KOPT-K1 (cell line): ENCODE data around the gene MAD2L1.
"Not testable (repeated sequence)": the region's sequence is repeated elsewhere in the genome, so short reads cannot be mapped to it uniquely, and the experiment has no call there.

Experiments used
- H3K27ac ChIP-seq: fragments of 200-600 bp; sonication (generic); 2 replicates; pipeline ENCODE4 v1.5.1; 2016; ENCODE audit warnings: antibody characterized with exemption, mild to moderate bottlenecking, low read depth, low read length; ENCODE audit not compliant: poor library complexity, severe bottlenecking
- H3K36me3 ChIP-seq: fragments of 200-600 bp; sonication (generic); 2 replicates; pipeline ENCODE4 v1.5.1; 2017; ENCODE audit warnings: antibody characterized with exemption, mild to moderate bottlenecking, low read length, moderate library complexity; ENCODE audit not compliant: insufficient read depth
- H3K9me3 ChIP-seq: fragments of 200-600 bp; sonication (generic); 2 replicates; pipeline ENCODE4 v1.5.1; 2017; ENCODE audit warnings: antibody characterized with exemption, low read length, mild to moderate bottlenecking; ENCODE audit not compliant: insufficient read depth, poor library complexity, severe bottlenecking

Gene MAD2L1

DNA sequence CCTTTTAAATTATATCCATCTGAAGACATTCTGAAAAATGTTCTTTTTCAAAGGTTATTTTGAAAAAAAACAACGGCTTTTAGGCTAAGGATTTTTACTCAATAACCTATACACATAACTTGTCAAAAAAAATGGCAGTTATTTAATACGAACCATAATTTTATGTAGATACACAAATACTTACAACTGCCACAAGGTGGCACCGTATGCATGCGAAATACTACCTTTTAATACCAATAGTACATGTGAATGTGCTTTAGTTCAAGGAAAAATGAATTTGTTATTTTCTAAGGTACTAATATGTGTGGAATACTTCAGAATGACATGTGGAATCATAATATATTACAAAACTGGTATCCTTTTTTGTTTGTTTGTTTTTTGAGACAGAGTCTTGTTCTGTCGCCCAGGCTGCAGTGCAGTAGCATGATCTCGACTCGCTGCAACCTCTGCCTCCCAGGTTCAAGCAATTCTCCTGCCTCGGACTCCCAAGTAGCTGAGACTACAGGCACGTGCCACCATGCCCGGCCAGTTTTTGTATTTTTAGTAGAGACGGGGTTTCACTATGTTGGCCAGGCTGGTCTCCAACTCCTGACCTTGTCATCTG lies 4.6 kb upstream of the MAD2L1 start:
- Histone ChIP-seq H3K27ac (no peak overlapping the region), H3K36me3 (no peaks in the 10 kb centered on the region), H3K9me3 (no peaks in the 10 kb centered on the region)

DNA sequence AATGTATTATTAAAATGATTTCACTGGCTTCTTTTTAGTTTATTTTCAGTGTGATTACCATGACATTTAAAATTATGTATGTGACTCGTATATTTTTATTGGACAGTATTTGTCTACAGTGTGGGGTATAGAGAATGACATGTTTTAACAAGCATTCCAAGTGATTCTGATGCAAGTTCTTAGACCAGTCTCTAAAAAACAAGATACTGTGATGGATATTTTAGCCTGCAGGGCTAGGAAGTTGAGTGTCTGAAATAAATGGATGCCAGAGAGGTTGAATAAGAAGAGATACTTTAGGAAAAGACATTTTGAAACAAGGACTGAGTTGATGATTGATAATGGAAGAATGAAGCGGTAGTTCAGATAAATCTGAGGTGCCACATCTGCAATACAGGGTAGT lies 3.5 kb upstream of the MAD2L1 start:
- H3K27ac ChIP-seq = no peak overlapping the region
- H3K36me3 ChIP-seq = peaks cover 4% of the 10 kb centered on the region; the same call in 1 of the 2 replicates
- no peaks in the 10 kb centered on the region for H3K9me3 ChIP-seq

DNA sequence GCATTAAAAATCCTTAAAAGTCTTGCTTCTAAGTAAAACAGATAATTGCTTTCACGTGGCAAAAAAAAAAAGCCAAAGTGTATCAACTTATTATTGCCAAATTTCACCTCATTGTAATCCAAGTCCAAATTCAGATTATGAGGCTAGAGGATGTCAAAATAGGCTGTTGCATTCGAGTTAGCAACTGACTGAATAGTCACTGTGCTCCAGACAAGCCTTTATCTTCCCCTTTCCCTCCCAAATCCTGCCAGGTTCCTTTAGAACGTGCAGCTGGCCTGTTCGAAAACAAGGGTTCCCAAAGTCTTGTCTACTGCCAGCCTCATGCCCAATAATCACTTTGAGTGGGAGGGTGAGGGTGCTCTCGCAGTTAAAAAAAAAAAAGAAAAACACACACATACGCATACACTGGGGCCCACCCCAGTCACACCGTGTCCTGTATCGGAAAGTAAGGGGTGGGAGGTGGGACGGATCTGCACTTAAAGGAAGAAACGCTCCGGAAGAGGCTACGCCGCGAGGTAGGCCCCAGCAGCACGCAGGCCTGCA lies 603 bp downstream of the MAD2L1 start:
- Histone ChIP-seq H3K27ac (peak overlapping the region; percentile 95), H3K36me3 (peaks cover 45% of the 10 kb centered on the region), H3K9me3 (no peaks in the 10 kb centered on the region)

DNA sequence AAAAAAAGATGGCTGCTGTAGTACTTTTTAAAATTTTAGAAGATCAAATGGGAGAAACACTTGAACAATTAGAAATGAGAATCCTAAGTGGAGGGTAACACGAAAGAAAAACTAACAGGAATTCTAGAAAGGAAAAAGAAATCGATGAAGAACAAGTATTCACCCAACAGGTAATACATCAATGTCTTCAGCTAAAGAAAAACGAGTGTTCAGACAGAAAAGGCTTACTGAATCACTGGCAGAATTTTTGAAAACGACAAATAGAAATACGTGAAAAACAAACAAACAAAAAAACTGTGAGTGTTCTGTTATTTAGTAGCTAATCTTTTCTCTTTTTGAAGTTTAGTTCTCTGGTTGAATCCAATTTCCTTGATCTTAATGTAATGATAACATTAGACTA lies 1.8 kb downstream of the MAD2L1 start:
- Histone ChIP-seq H3K27ac (peak overlapping the region; percentile 8), H3K36me3 (peaks cover 56% of the 10 kb centered on the region)

DNA sequence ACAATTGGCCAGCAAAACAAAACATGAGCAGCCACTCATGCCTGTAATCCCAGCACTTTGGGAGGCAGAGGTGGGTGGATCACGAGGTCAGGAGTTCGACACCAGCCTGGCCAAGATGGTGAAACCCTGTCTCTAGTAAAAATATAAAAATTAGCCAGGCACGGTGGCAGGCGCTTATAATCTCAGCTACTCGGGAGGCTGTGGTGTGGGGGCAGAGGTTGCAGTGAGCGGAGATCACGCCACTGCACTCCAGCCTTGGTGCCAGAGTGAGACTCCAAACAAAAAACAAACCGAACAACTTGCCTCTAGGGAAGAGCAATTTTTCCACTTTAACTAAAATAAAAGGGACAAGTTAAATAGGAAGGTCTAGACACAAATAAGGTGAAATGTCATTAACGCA lies 2.9 kb downstream of the MAD2L1 start:
- H3K36me3 ChIP-seq = peaks cover 68% of the 10 kb centered on the region
- not testable (repeated sequence) for H3K27ac ChIP-seq, H3K9me3 ChIP-seq

More for the DNA sequence above, 1.8 kb downstream of the MAD2L1 start:
- no peaks in the 10 kb centered on the region for H3K9me3 ChIP-seq

- no peak overlapping the region for H3K27ac ChIP-seq
- H3K9me3 ChIP-seq = no peaks in the 10 kb centered on the region
- peaks cover 78% of the 10 kb centered on the region for H3K36me3 ChIP-seq
These were observed 3.9 kb downstream of the MAD2L1 start for GRCh38 chr4:120062663-120063195.

DNA sequence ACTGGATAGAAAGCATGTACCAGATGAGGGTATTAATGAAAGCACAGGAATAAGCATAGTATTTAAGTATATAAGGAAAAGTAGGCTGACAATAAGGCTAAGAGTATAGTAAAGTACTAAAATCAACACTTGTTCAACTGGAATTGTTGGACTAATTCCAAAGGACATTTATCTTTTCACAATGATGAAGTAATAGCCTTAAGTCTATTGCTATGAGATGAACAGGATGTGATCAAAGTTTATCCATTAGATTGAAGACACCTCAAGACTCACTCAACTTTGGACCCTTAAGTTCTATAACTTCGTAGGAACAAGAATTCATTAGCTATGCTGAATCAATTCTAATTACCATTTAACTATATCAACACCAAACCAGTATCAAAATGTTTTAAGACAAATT lies 7.6 kb downstream of the MAD2L1 start:
- H3K9me3 ChIP-seq = no peaks in the 10 kb centered on the region
- no peak overlapping the region for H3K27ac ChIP-seq
- H3K36me3 ChIP-seq = peaks cover 98% of the 10 kb centered on the region

DNA sequence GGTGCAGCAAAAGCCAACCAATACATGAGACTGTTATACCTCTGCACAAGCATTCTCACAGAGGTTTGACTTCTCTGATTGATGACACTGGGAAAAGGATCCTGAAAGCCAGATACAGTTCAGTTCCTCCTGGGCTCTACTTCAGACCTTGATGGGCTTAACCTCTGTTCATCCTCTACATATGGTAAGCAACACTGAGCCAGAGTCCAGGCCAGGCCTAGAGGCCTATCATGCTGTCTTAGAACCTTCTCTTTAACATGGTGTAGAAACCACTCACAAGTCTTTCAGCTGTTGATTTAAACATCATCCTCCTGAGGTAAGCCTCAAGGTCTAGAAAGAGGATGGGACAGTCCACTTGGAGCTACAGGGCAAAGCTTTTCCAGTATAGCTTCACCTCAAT lies 9.2 kb downstream of the MAD2L1 start:
- Histone ChIP-seq H3K27ac (no peak overlapping the region), H3K9me3 (no peaks in the 10 kb centered on the region), H3K36me3 (peaks cover 97% of the 10 kb centered on the region)

DNA sequence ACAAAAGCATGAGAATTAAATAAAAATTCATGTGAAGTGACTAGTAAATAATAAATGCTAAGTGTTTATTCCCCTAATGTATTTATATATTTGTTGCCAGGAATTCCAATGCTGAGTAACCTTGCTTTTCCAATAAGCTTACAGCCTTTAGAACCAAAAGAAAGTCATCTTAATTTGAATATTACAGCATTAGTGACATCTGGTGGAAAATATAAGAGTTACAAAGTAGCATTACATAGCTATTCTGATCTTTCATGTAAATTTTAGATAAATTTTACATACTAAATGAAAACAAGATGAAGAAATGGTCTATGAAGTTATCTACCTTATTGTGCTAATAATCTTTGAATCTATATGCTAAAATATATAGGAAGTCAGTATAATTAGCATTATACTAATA lies 10.4 kb downstream of the MAD2L1 start:
- Histone ChIP-seq H3K36me3 (peaks cover 87% of the 10 kb centered on the region), H3K9me3 (no peaks in the 10 kb centered on the region), H3K27ac (no peak overlapping the region)

- Histone ChIP-seq H3K9me3 (no peaks in the 10 kb centered on the region), H3K36me3 (peaks cover 82% of the 10 kb centered on the region), H3K27ac (no peak overlapping the region)
These were observed 10.9 kb downstream of the MAD2L1 start for GRCh38 chr4:120055795-120056194.

DNA sequence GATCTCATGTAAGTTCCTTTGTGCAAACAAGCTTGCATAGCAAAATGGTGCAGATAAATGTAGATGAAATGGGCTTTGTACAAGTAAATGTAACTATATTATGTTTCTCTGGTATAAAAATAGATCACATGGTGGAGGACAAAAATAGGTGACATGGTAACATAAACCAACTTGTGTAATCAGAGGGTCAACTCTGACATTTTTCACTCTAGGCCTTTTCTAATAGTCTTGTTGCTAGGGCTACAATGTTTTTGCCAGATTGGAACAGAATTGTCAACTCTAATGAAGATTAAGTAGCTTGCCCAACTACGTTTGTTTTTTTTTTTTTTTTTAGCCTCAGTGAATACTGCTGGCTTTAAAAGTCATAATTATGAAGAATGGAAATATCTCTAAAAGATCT lies 11.5 kb downstream of the MAD2L1 start:
- H3K36me3 ChIP-seq = peaks cover 76% of the 10 kb centered on the region

GRCh38 chr4:120053911-120054310 lies 12.7 kb downstream of the MAD2L1 start:
- H3K36me3 ChIP-seq = peaks cover 71% of the 10 kb centered on the region
- H3K27ac ChIP-seq = no peak overlapping the region

More for the DNA sequence above, 11.5 kb downstream of the MAD2L1 start:
- Histone ChIP-seq H3K27ac (no peak overlapping the region), H3K9me3 (no peaks in the 10 kb centered on the region)

DNA sequence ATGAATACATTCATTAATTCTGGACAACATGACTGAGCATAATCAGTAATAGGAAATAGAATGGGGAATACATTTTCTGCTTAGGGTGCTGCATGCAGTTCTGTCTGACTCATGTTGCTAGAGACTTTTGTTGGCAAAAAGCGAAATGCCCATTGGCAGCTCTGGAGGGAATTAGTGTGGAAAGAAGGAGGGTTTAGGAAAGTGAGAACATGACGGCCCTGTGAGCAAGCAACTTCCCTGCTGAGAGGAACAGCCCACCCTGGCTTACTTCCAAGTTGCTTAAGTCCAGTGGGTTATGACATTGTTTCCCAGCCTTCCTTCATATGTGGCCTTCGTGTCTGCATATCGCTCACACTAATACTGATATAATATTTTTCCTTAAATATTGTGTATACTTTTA lies 13.8 kb downstream of the MAD2L1 start:
- H3K9me3 ChIP-seq = no peaks in the 10 kb centered on the region
- no peak overlapping the region for H3K27ac ChIP-seq
- H3K36me3 ChIP-seq = peaks cover 61% of the 10 kb centered on the region

More at GRCh38 chr4:120053911-120054310, 12.7 kb downstream of the MAD2L1 start:
- H3K9me3 ChIP-seq = no peaks in the 10 kb centered on the region

GRCh38 chr4:120051253-120051652 lies 15.4 kb downstream of the MAD2L1 start:
- H3K36me3 ChIP-seq = peaks cover 46% of the 10 kb centered on the region
- no peak overlapping the region for H3K27ac ChIP-seq

GRCh38 chr4:120049732-120050494 lies 16.7 kb downstream of the MAD2L1 start:
- no peaks in the 10 kb centered on the region for H3K9me3 ChIP-seq
- H3K36me3 ChIP-seq = peaks cover 34% of the 10 kb centered on the region
- no peak overlapping the region for H3K27ac ChIP-seq

More at GRCh38 chr4:120051253-120051652, 15.4 kb downstream of the MAD2L1 start:
- no peaks in the 10 kb centered on the region for H3K9me3 ChIP-seq
